CD4-positive, alpha-beta T cell (primary cell): ENCODE data around the gene EDRF1. TPM values are rescaled to one million over a fixed set of nuclear protein-coding genes. Genes with fewer than 3 reads are reported as not detected.

ENCODE experiments used
- ATAC-seq: fragments of 200-7000 bp; cut with Tn5 transposase; one replicate; pipeline ENCODE4 v1.10.0; 2022; ENCODE audit warnings: mild to moderate bottlenecking; ENCODE audit not compliant: poor library complexity
- CTCF ChIA-PET: fragments of 350-600 bp; sonication (Branson Sonifier 250); formaldehyde crosslinking; loops from one replicate; lab custom pipeline; 2021; ENCODE audit warnings: antibody characterized with exemption, inconsistent platforms; lab: Charles Lee
- POLR2A ChIA-PET: fragments of 350-600 bp; sonication (Branson Sonifier 250); formaldehyde crosslinking; loops from one replicate; lab custom pipeline; 2021; ENCODE audit warnings: antibody characterized with exemption, inconsistent platforms; lab: Charles Lee
- DNase-seq, 14 experiments: peaks; one replicate each; pipeline ENCODE4 v3.0.0-alpha.2; 2013 to 2020; ENCODE audit warnings: mixed read lengths in 2 of 14
- H3K27ac ChIP-seq, 2 donors: one replicate each; pipeline versions ENCODE4 v1.5.1 to v1.7.0; 2013; ENCODE audit warnings: low read length in 2 of 2, low read depth in 1 of 2, mild to moderate bottlenecking in 1 of 2
- H3K27me3 ChIP-seq, 2 experiments: 1 replicate in 1 of 2; 2 replicates in 1 of 2; pipeline versions ENCODE4 v1.6.1 to v1.7.0; 2013; ENCODE audit warnings: low read length in 2 of 2, control low read depth in 1 of 2, mild to moderate bottlenecking in 1 of 2, moderate library complexity in 1 of 2; ENCODE audit not compliant: insufficient read depth in 2 of 2, control insufficient read depth in 1 of 2
- H3K36me3 ChIP-seq: one replicate; pipeline ENCODE4 v1.6.1; 2013; ENCODE audit warnings: low read length, control low read depth; ENCODE audit not compliant: insufficient read depth
- H3K4me1 ChIP-seq: one replicate; pipeline ENCODE4 v1.6.1; 2013; ENCODE audit warnings: low read length, control low read depth; ENCODE audit not compliant: insufficient read depth
- H3K4me3 ChIP-seq: one replicate; pipeline ENCODE4 v1.5.1; 2013; ENCODE audit warnings: mild to moderate bottlenecking, low read length, moderate library complexity
- H3K9me3 ChIP-seq, 2 experiments: 1 replicate in 1 of 2; 2 replicates in 1 of 2; pipeline versions ENCODE4 v1.6.1 to v1.7.0; 2013; ENCODE audit warnings: low read length in 2 of 2, mild to moderate bottlenecking in 2 of 2, control low read depth in 1 of 2, moderate library complexity in 1 of 2; ENCODE audit not compliant: control insufficient read depth in 1 of 2, insufficient read depth in 1 of 2
- H3K27ac Mint-ChIP-seq: one replicate; pipeline ENCODE4 v1.8.0; 2020; ENCODE audit warnings: mixed read lengths
- H3K27me3 Mint-ChIP-seq: one replicate; pipeline ENCODE4 v1.8.0; 2021; ENCODE audit warnings: mixed read lengths
- H3K36me3 Mint-ChIP-seq: one replicate; pipeline ENCODE4 v1.8.0; 2021; ENCODE audit warnings: low read depth, mixed read lengths
- H3K4me1 Mint-ChIP-seq: one replicate; pipeline ENCODE4 v1.8.0; 2021; ENCODE audit warnings: low read depth, mixed read lengths
- H3K4me3 Mint-ChIP-seq: one replicate; pipeline ENCODE4 v1.8.0; 2020; ENCODE audit warnings: mild to moderate bottlenecking, mixed read lengths
- H3K9me3 Mint-ChIP-seq: one replicate; pipeline ENCODE4 v1.8.0; 2020; ENCODE audit warnings: mixed read lengths
- intact Hi-C, 2 experiments: fragments of 100-400 bp; cut with DNase I in 1 of 2; cut with micrococcal nuclease in 1 of 2; formaldehyde crosslinking; loops; one replicate each; pipeline versions ENCODE4 v1.15.1 to v1.9.0; 2023 to 2025; cut with DNase I, micrococcal nuclease
- total RNA-seq, 174 experiments: library from RNA in 2 of 174; stranded (reverse) in 2 of 174; gene quantifications; one replicate each; pipeline ENCODE4 v1.2.3 and lab custom pipeline; 2021 to 2026
- TF ChIP-seq, protein P1 (sequence below): fragments of 200-600 bp; IDR thresholded peaks from one replicate; pipeline ENCODE4 v1.8.0; 2022; ENCODE audit warnings: antibody characterized with exemption, mild to moderate bottlenecking

Gene EDRF1
- total RNA-seq, 2 experiments from 2014 or later = 39.0 to 39.8 TPM

- no peaks in the 10 kb centered on the region for H3K27me3 Mint-ChIP-seq
- ChIA-PET CTCF (no interaction called here), POLR2A (interaction anchor here (1.3 kb wide), 1 partner anchor 15 kb away, joined by 9 read pairs; the partner anchor contains the start of genes BCCIP and UROS)
- no peaks in the 10 kb centered on the region for H3K27me3 ChIP-seq
- TF ChIP-seq, protein P1, sequence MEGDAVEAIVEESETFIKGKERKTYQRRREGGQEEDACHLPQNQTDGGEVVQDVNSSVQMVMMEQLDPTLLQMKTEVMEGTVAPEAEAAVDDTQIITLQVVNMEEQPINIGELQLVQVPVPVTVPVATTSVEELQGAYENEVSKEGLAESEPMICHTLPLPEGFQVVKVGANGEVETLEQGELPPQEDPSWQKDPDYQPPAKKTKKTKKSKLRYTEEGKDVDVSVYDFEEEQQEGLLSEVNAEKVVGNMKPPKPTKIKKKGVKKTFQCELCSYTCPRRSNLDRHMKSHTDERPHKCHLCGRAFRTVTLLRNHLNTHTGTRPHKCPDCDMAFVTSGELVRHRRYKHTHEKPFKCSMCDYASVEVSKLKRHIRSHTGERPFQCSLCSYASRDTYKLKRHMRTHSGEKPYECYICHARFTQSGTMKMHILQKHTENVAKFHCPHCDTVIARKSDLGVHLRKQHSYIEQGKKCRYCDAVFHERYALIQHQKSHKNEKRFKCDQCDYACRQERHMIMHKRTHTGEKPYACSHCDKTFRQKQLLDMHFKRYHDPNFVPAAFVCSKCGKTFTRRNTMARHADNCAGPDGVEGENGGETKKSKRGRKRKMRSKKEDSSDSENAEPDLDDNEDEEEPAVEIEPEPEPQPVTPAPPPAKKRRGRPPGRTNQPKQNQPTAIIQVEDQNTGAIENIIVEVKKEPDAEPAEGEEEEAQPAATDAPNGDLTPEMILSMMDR = no peak
- H3K27ac Mint-ChIP-seq = no peak overlapping the region
- DNase-seq = no peak
- H3K4me3 Mint-ChIP-seq = no peak overlapping the region
- no peaks in the 10 kb centered on the region for H3K9me3 ChIP-seq
- intact Hi-C loops = no loop called here
- H3K4me3 ChIP-seq = no peak overlapping the region
- H3K36me3 ChIP-seq = peaks cover 46% of the 10 kb centered on the region
- H3K4me1 Mint-ChIP-seq = no peaks in the 10 kb centered on the region
- peaks cover 79% of the 10 kb centered on the region for H3K36me3 Mint-ChIP-seq
- H3K27ac ChIP-seq = no peak overlapping the region
- no peak for ATAC-seq
- H3K4me1 ChIP-seq = no peaks in the 10 kb centered on the region
- H3K9me3 Mint-ChIP-seq = no peaks in the 10 kb centered on the region
Measured at GRCh38 chr10:125808047-125808446, 88.5 kb downstream of the EDRF1 start.

GRCh38 chr10:125811251-125811650 lies 91.7 kb downstream of the EDRF1 start:
- no peak overlapping the region for H3K27ac ChIP-seq
- H3K36me3 ChIP-seq = peaks cover 52% of the 10 kb centered on the region
- Mint-ChIP-seq H3K27ac (no peak overlapping the region), H3K9me3 (no peaks in the 10 kb centered on the region), H3K27me3 (no peaks in the 10 kb centered on the region), H3K4me1 (no peaks in the 10 kb centered on the region), H3K36me3 (peaks cover 84% of the 10 kb centered on the region), H3K4me3 (no peak overlapping the region)
- TF ChIP-seq, protein P1 = no peak
- no peaks in the 10 kb centered on the region for H3K27me3 ChIP-seq
- ATAC-seq (no peak), DNase-seq (no peak)
- CTCF ChIA-PET = no interaction called here
- no peak overlapping the region for H3K4me3 ChIP-seq
- no peaks in the 10 kb centered on the region for H3K4me1 ChIP-seq
- intact Hi-C loops = no loop called here
- POLR2A ChIA-PET = no interaction called here
- no peaks in the 10 kb centered on the region for H3K9me3 ChIP-seq

GRCh38 chr10:125812128-125812750 lies 92.7 kb downstream of the EDRF1 start:
- POLR2A ChIA-PET = no interaction called here
- H3K27ac Mint-ChIP-seq = no peak overlapping the region
- ATAC-seq = no peak
- no peaks in the 10 kb centered on the region for H3K9me3 Mint-ChIP-seq
- H3K36me3 ChIP-seq = peaks cover 43% of the 10 kb centered on the region
- H3K4me1 Mint-ChIP-seq = peaks cover under 1% of the 10 kb centered on the region
- intact Hi-C loops = no loop called here
- H3K27me3 ChIP-seq = no peaks in the 10 kb centered on the region
- no peaks in the 10 kb centered on the region for H3K4me1 ChIP-seq
- H3K36me3 Mint-ChIP-seq = peaks cover 76% of the 10 kb centered on the region
- H3K9me3 ChIP-seq = no peaks in the 10 kb centered on the region
- DNase-seq = no peak
- H3K4me3 ChIP-seq = no peak overlapping the region
- no peaks in the 10 kb centered on the region for H3K27me3 Mint-ChIP-seq
- no peak overlapping the region for H3K4me3 Mint-ChIP-seq
- CTCF ChIA-PET = no interaction called here
- no peak overlapping the region for H3K27ac ChIP-seq
- TF ChIP-seq, protein P1 = no peak

Other genes with a start within 250 kb of the EDRF1 start
- not detected for gene TEX36, start 36.5 kb upstream of the EDRF1 start, total RNA-seq
- gene MMP21, start 56.1 kb downstream of the EDRF1 start, total RNA-seq = under 1 TPM; 0.16 to 0.34 TPM
- gene UROS, start 103.5 kb downstream of the EDRF1 start, total RNA-seq = 10 to 100 TPM; 18.2 to 18.6 TPM
- 10 to 100 TPM; 31.2 to 32.7 TPM for gene BCCIP, start 103.8 kb downstream of the EDRF1 start, total RNA-seq
- gene DHX32, start 161.6 kb downstream of the EDRF1 start, total RNA-seq = 1 to 10 TPM; 1.3 to 1.7 TPM
- under 1 TPM in 1 of 2 experiments, not detected in 1; 0.25 TPM for gene FANK1, start 176.9 kb downstream of the EDRF1 start, total RNA-seq